RWPE1 (cell line): Measurements from ENCODE around the gene PLEKHM3.

ENCODE experiments used
- CTCF ChIA-PET: fragments of 350-600 bp; sonication (Branson Sonifier 250); formaldehyde crosslinking; extraction: SDS; loops from one replicate; lab custom pipeline; 2021; lab: Yijun Ruan, JAX
- POLR2A ChIA-PET: fragments of 400-600 bp; formaldehyde crosslinking; extraction: SDS; loops from one replicate; lab custom pipeline; 2020; ENCODE audit warnings: antibody characterized with exemption; ENCODE audit not compliant: low non-redundant PET; lab: Yijun Ruan, JAX
- DNase-seq: peaks from one replicate; pipeline ENCODE4 v3.0.0; 2012; ENCODE audit warnings: low spot score
- H3K27ac ChIP-seq: fragments of 450-650 bp; 2 replicates; pipeline ENCODE4 v1.5.1; 2017
- TF ChIP-seq, protein P1 (sequence below): fragments of 450-650 bp; conservative IDR thresholded peaks from 2 replicates; pipeline ENCODE4 v1.5.1; 2017; ENCODE audit warnings: low read depth, mild to moderate bottlenecking

Gene PLEKHM3

GRCh38 chr2:207825045-207825954, 200.0 kb downstream of the PLEKHM3 start:
- no peak for DNase-seq
- CTCF ChIA-PET = interaction anchor here (0.6 kb wide), 1 partner anchor 32 kb away, joined by 3 read pairs; no protein-coding TSS in a partner anchor
- TF ChIP-seq, protein P1, sequence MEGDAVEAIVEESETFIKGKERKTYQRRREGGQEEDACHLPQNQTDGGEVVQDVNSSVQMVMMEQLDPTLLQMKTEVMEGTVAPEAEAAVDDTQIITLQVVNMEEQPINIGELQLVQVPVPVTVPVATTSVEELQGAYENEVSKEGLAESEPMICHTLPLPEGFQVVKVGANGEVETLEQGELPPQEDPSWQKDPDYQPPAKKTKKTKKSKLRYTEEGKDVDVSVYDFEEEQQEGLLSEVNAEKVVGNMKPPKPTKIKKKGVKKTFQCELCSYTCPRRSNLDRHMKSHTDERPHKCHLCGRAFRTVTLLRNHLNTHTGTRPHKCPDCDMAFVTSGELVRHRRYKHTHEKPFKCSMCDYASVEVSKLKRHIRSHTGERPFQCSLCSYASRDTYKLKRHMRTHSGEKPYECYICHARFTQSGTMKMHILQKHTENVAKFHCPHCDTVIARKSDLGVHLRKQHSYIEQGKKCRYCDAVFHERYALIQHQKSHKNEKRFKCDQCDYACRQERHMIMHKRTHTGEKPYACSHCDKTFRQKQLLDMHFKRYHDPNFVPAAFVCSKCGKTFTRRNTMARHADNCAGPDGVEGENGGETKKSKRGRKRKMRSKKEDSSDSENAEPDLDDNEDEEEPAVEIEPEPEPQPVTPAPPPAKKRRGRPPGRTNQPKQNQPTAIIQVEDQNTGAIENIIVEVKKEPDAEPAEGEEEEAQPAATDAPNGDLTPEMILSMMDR = no peak
- no peak overlapping the region for H3K27ac ChIP-seq
- POLR2A ChIA-PET = no interaction called here

- H3K27ac ChIP-seq = no peak overlapping the region
- TF ChIP-seq, protein P1 = no peak
- POLR2A ChIA-PET = no interaction called here
- CTCF ChIA-PET = no interaction called here
- no peak for DNase-seq
Observed at GRCh38 chr2:207823865-207824264, 201.5 kb downstream of the PLEKHM3 start.

DNA sequence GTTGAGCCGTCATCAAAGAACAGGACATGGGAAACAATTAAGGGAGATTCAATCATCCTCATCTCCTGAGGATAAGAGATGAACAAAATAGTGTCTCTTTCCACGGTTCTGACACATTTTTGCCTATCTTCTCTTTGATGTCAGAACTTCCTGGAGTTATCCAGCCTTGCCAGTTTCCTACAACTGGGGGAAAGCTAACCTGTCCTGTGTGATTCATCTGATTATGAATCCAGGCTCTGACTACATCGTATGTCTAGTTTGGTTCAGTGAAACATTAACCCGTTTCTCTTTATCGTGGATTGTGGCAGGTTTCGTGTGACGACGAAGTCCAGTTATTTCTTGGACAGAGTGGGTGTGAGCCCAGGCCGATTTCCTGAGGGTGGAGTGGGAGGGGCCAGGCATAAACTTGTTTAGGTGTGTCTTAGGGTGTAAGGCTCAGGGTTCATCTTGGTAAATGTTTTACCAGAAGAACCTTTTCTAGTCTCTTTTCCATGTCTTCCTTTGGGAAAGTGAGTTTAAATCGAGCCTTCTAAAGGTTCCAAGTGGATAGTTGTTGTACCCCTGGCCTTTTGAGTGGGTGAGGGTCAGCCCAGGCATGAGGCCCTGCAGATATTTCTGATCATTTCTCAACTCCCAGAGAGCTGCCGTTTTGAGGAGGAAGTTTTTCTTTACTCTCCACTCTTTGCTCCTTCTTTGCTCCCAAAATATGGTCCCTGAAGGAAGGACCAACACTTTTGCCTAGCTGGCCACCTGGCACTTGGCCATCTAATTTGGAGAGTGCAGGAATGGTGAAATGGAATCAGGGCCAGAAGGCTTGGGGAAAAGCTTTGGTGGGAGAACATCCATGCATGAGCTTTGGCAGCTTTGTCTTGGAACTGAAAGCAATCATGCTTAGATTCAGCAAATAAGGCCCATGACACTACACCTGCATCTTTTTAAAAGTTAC, 205.2 kb downstream of the PLEKHM3 start:
- CTCF ChIA-PET = interaction anchor here (0.6 to 0.7 kb wide), 2 partner anchors 26 to 86 kb away, joined by 4 to 5 read pairs; no protein-coding TSS in a partner anchor
- DNase-seq = no peak
- no peak overlapping the region for H3K27ac ChIP-seq
- TF ChIP-seq, protein P1 = no peak
- POLR2A ChIA-PET = no interaction called here

DNA sequence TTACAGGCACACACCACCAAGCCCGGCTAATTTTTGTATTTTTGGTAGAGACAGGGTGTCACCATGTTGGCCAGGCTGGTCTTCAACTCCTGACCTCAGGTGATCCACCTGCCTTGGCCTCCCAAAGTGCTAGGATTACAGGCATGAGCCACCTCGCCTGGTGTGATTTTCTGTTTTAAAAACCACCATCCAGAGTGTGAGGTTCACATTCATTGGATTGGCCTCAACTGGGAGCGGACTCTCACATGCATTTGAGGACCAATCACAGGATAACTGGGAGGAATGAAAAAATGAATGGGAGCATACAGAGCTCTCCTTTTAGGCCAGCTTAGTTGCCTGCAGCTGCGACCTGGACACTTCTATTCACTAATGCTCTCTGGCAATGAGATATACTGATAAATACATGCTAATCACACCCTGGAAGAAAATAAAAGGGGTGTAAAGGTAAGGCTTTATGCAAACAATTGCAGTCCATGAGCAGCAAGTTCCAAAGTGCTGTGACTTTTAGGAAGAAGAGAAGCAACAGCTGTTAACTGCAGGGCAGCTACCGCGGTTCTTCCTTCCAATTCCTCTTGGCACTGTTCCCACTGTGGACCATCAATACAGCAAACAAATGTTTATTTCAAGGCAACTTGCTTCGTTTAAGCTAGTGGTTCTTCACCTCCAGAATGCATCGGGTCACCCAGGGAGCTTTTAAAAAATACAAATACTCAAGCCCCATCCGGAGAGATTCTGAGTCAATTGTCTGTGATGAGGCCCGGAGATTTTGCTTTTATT, 206.1 kb downstream of the PLEKHM3 start:
- no peak overlapping the region for H3K27ac ChIP-seq
- ChIA-PET POLR2A (no interaction called here), CTCF (interaction anchor here (0.6 kb wide), 1 partner anchor 7 kb away, joined by 3 read pairs; no protein-coding TSS in a partner anchor)

DNA sequence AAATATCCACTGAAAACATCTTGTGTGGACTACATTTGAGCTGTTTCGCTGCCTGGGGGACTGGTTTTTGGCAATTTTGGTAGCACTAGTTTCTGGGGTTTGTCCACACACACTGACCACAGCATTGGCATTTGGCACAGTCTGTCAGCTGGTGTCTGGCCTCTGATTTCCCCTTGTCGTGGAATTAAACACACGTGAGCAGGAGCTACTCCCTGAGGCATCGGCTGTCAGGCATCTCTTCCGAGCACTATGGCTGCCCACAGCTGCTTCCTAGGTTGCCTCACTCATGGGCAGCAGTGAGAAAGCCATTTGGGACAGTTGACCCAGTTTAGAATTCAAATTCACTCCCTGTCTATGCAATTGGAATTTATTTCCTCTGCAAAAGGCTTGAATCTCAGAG, 208.8 kb downstream of the PLEKHM3 start:
- TF ChIP-seq, protein P1 = no peak
- H3K27ac ChIP-seq = no peak overlapping the region
- ChIA-PET CTCF (no interaction called here), POLR2A (no interaction called here)
- DNase-seq = no peak

More for the DNA sequence above, 206.1 kb downstream of the PLEKHM3 start:
- TF ChIP-seq, protein P1 = no peak
- DNase-seq = no peak
